Measurements from ENCODE around the gene CXXC5.

Gene CXXC5

GRCh38 chr5:139677736-139678613 is 29.8 kb downstream of the CXXC5 start:
- H3K4me3 ChIP-seq (ENCODE audit: low read depth, low read length) = no peak overlapping the region
- DNase-seq (ENCODE audit: low read depth) = no peak

GRCh38 chr5:139678751-139679750 is 30.9 kb downstream of the CXXC5 start:
- no peak overlapping the region for H3K4me3 ChIP-seq (ENCODE audit: low read depth, low read length)
- DNase-seq (ENCODE audit: low read depth) = no peak
- no peak for TF ChIP-seq CTCF (IDR thresholded peaks at IDR 0.05; ENCODE audit: low read depth, low read length, missing control alignments)

More at GRCh38 chr5:139677736-139678613, 29.8 kb downstream of the CXXC5 start:
- TF ChIP-seq CTCF (IDR thresholded peaks at IDR 0.05; ENCODE audit: low read depth, low read length, missing control alignments) = no peak

GRCh38 chr5:139680368-139681111 is 32.4 kb downstream of the CXXC5 start:
- H3K4me3 ChIP-seq (ENCODE audit: low read depth, low read length) = no peak overlapping the region
- no peak for DNase-seq (ENCODE audit: low read depth)
- TF ChIP-seq CTCF (IDR thresholded peaks at IDR 0.05; ENCODE audit: low read depth, low read length, missing control alignments) = no peak

- no peak for TF ChIP-seq CTCF (IDR thresholded peaks at IDR 0.05; ENCODE audit: low read depth, low read length, missing control alignments)
Observed at GRCh38 chr5:139681112-139681458, 32.9 kb downstream of the CXXC5 start.

GRCh38 chr5:139681466-139681865 is 33.3 kb downstream of the CXXC5 start:
- TF ChIP-seq CTCF (IDR thresholded peaks at IDR 0.05; ENCODE audit: low read depth, low read length, missing control alignments) = no peak
- no peak overlapping the region for H3K4me3 ChIP-seq (ENCODE audit: low read depth, low read length)
- no peak for DNase-seq (ENCODE audit: low read depth)

More at GRCh38 chr5:139681112-139681458, 32.9 kb downstream of the CXXC5 start:
- no peak overlapping the region for H3K4me3 ChIP-seq (ENCODE audit: low read depth, low read length)
- DNase-seq (ENCODE audit: low read depth) = no peak
